B cell (primary cell): ENCODE measurements around the gene IDNK.

Experiments
- CTCF ChIP-seq: fragments of 200-600 bp; IDR thresholded peaks from one replicate; pipeline ENCODE4 v1.8.0; 2022; ENCODE audit warnings: antibody characterized with exemption, mild to moderate bottlenecking
- EZH2 ChIP-seq: IDR thresholded peaks from 2 replicates; pipeline ENCODE4 v1.6.1; 2012; ENCODE audit warnings: borderline replicate concordance, low read depth, mild to moderate bottlenecking, moderate library complexity, low read length; ENCODE audit not compliant: insufficient read depth, poor library complexity, severe bottlenecking

GRCh38 chr9:83688921-83689320 lies 66.0 kb downstream of the IDNK start:
- TF ChIP-seq CTCF = no peak
- TF ChIP-seq EZH2 = no peak
